Measurements from ENCODE around the gene TES. TPM values are rescaled to one million over a fixed set of nuclear protein-coding genes. Genes with fewer than 3 reads are reported as not detected.

TES gene
- total and polyA plus RNA-seq, 11 donors = 10.3 to 66.9 (median 22.8) TPM

DNA sequence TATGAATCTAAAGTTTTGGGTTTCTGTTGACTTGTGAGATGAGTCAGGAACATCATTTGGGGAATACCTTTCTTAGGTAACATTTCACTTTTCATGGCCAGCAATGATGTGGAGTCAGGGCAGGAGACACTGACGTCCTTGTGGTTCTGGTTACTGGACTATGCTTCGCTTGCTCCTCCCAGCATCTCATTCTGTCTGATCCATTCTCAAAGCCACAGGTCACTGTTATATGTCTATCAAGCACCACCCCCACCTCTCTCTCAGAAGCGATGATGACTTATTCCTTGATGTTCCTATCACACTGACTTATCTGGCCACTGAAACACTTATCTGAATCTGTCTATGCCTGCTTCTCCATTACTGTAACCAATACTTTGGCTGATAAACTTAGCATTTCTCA lies 51.6 kb downstream of the TES start:
- intact Hi-C loops (cut with DNase I) = loop anchor here in 5 of 10 donors (5.0 to 10.0 kb wide), 7 partner anchors 63 to 265 kb away; partner anchors contain the start of gene CAV1 (in 2 of the 5)
- no peak for DNase-seq
- no peaks in the 10 kb centered on the region for H3K9me3 ChIP-seq
- WGBS, 4 donors = 85 to 90% (median 90%) methylated on average over 3 of the region's 3 CpGs
- no peaks in the 10 kb centered on the region for H3K27me3 ChIP-seq
- TF ChIP-seq POLR2A (IDR thresholded peaks at IDR 0.05) = no peak
- TF ChIP-seq, protein P1, sequence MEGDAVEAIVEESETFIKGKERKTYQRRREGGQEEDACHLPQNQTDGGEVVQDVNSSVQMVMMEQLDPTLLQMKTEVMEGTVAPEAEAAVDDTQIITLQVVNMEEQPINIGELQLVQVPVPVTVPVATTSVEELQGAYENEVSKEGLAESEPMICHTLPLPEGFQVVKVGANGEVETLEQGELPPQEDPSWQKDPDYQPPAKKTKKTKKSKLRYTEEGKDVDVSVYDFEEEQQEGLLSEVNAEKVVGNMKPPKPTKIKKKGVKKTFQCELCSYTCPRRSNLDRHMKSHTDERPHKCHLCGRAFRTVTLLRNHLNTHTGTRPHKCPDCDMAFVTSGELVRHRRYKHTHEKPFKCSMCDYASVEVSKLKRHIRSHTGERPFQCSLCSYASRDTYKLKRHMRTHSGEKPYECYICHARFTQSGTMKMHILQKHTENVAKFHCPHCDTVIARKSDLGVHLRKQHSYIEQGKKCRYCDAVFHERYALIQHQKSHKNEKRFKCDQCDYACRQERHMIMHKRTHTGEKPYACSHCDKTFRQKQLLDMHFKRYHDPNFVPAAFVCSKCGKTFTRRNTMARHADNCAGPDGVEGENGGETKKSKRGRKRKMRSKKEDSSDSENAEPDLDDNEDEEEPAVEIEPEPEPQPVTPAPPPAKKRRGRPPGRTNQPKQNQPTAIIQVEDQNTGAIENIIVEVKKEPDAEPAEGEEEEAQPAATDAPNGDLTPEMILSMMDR (IDR thresholded peaks at IDR 0.05) = no peak
- H3K4me3 ChIP-seq = no peak overlapping the region
- no peak overlapping the region for H3K27ac ChIP-seq
- H3K4me1 ChIP-seq = peaks cover 0 to 9% (median 6%) of the 10 kb centered on the region in 12 donors
- no peak for ATAC-seq
- peaks cover 0 to 15% (median 10%) of the 10 kb centered on the region in 9 donors for H3K36me3 ChIP-seq

DNA sequence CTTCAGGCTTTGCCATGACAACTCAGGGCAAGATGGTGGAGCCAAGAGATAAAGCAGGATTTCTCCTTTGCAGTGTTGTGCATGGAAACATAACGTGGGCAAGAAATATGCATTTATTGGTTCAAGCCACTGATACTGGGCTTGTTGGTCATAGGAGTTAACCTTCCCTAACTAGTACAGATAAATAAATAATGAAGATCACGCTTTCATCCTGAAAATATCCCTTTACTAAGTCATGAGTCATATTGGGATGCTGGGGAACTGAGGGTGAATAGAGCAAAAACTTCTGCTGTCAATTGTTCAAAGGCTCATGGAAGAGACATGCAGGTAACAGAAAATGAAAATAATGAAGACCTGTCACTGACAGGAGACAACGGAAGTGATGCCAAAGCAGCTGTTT lies 55.5 kb downstream of the TES start:
- no peaks in the 10 kb centered on the region for H3K36me3 ChIP-seq
- no peak overlapping the region for H3K4me3 ChIP-seq
- H3K27me3 ChIP-seq = no peaks in the 10 kb centered on the region
- no peak for ATAC-seq
- H3K27ac ChIP-seq = no peak overlapping the region
- TF ChIP-seq, protein P1 (IDR thresholded peaks at IDR 0.05) = no peak
- TF ChIP-seq POLR2A (IDR thresholded peaks at IDR 0.05) = no peak
- 93 to 97% (median 95%) methylated on average over 3 of the region's 3 CpGs for WGBS, 4 donors
- DNase-seq = no peak
- intact Hi-C loops (cut with DNase I) = loop anchor here in 4 of 10 donors (5.0 to 10.0 kb wide), 5 partner anchors 59 to 236 kb away; no protein-coding TSS in a partner anchor
- no peaks in the 10 kb centered on the region for H3K9me3 ChIP-seq
- peaks cover 0 to 13% (median 3%) of the 10 kb centered on the region in 12 donors for H3K4me1 ChIP-seq

DNA sequence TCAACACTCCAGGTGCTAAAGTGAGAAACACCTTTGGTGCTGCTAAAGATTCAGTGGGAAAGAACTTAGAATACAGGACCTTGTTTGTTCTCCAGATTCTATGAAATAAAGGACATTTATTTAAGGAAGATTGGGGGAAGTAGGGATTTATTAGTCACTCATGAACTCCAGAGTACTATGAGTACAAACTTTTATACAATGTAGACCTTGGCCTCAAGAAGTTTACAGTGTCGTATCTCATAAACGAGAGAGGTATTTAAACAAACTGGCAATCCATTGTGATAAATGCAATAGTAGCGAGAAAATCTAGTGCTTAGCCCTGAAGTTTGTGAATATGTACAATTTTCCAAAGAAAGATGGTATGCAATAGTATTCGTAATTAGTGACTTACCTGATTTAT lies 59.1 kb downstream of the TES start:
- H3K4me1 ChIP-seq = peaks cover 0 to 29% (median 18%) of the 10 kb centered on the region in 12 donors
- H3K9me3 ChIP-seq = no peaks in the 10 kb centered on the region
- no peaks in the 10 kb centered on the region for H3K36me3 ChIP-seq
- ATAC-seq (no peak), DNase-seq (no peak)
- H3K27me3 ChIP-seq = no peaks in the 10 kb centered on the region
- no peak overlapping the region for H3K4me3 ChIP-seq
- 95 to 97% (median 95%) methylated on average over 4 of the region's 4 CpGs for WGBS, 4 donors
- no peak for TF ChIP-seq POLR2A (IDR thresholded peaks at IDR 0.05)
- TF ChIP-seq, protein P1 (IDR thresholded peaks at IDR 0.05) = no peak
- intact Hi-C loops (cut with DNase I) = loop anchor here in 4 of 10 donors (5.0 to 10.0 kb wide), 5 partner anchors 55 to 233 kb away; no protein-coding TSS in a partner anchor
- peak overlapping the region in 1 of 12 donors; percentile 70 for H3K27ac ChIP-seq

DNA sequence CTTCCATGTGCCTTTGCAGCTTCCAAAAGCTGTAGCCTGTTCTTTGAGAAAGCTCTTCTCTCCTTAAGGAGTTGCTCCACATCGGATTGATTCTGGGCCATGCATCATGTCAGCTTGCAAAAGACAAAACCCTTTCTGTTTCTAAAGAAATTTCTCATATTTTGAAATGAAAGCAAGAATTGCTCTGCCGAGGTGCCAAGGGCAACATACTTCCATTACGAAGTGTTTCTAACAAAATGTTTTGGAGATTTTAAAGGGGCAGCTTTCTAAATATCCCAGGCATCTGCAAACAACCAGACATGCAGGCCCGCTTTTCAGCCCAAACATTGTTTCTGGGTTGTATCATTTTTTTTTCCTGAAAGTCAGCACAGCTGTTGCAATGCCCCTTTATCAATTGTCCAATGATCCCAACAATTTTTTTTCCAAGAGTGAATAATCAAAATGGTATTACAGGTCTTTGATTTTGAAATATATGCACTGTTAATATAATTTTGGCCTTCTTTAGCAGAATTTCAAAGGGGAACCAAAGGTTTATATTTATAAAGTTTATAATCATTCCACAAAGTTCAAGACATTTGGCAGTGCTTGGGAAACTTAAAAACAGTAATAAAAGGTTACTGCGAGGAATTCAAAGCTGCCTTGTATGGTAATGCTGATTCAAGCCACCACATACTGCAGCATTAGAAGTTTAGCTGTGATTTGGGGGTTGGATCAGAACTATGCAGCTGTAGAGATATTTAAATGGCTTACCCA lies 61.0 kb downstream of the TES start:
- H3K4me3 ChIP-seq = no peak overlapping the region
- TF ChIP-seq, protein P1 (IDR thresholded peaks at IDR 0.05) = no peak
- DNase-seq = peak in 1 of 5 donors; percentile 29
- no peaks in the 10 kb centered on the region for H3K27me3 ChIP-seq
- intact Hi-C loops (cut with DNase I) = loop anchor here in 2 of 10 donors (5.0 to 10.0 kb wide), 3 partner anchors 83 to 256 kb away; partner anchors contain the start of gene CAV1 (in 1 of the 2)
- ATAC-seq = peak; percentile 3 to 41 (median 25)
- H3K4me1 ChIP-seq = peaks cover 0 to 29% (median 18%) of the 10 kb centered on the region in 12 donors
- 43 to 57% (median 45%) methylated on average over 5 of the region's 5 CpGs for WGBS, 4 donors
- H3K9me3 ChIP-seq = peaks cover 0 to 3% (median 0%) of the 10 kb centered on the region in 12 donors
- no peaks in the 10 kb centered on the region for H3K36me3 ChIP-seq
- H3K27ac ChIP-seq = peak overlapping the region in 11 of 12 donors; percentile 32 to 76 (median 51)

All from heart left ventricle (tissue), 16 donors.